Right lobe of liver (tissue), 6 donors: ENCODE results near the gene POLR3F. TPM values are rescaled to one million over a fixed set of nuclear protein-coding genes. Genes with fewer than 3 reads are reported as not detected.
A peak's percentile ranks its signal among the peaks of the same experiment; 100 is the strongest.

ENCODE experiments used
- ATAC-seq, 4 donors: fragments of 200-7000 bp; cut with Tn5 transposase; one replicate each; pipeline ENCODE4 v1.9.1; 2020; ENCODE audit warnings: mild to moderate bottlenecking in 4 of 4, moderate library complexity in 4 of 4
- DNase-seq, 3 donors: peaks; one replicate each; pipeline ENCODE4 v3.0.0-alpha.2; 2020
- H3K27ac ChIP-seq, 3 donors: fragments of 200-600 bp; one replicate each; pipeline ENCODE4 v1.8.0; 2022
- H3K27me3 ChIP-seq, 2 donors: fragments of 200-600 bp; one replicate each; pipeline ENCODE4 v1.8.0; 2022
- H3K36me3 ChIP-seq, 4 donors: fragments of 200-600 bp; sonication (generic) in 1 of 4; one replicate each; pipeline versions ENCODE4 v1.5.1 to v1.8.0; 2017 to 2022; ENCODE audit warnings: control low read depth in 1 of 4
- H3K4me1 ChIP-seq, 4 donors: fragments of 200-600 bp; sonication (generic) in 1 of 4; one replicate each; pipeline versions ENCODE4 v1.5.1 to v1.8.0; 2017 to 2022; ENCODE audit warnings: control low read depth in 1 of 4
- H3K4me3 ChIP-seq, 3 donors: fragments of 200-600 bp; one replicate each; pipeline ENCODE4 v1.8.0; 2022
- H3K9me3 ChIP-seq, 4 donors: fragments of 200-600 bp; sonication (generic) in 1 of 4; one replicate each; pipeline versions ENCODE4 v1.5.1 to v1.8.0; 2017 to 2022; ENCODE audit warnings: control low read depth in 1 of 4
- CTCF ChIP-seq, 4 donors: fragments of 200-600 bp in 3 of 4; fragments of 450-650 bp in 1 of 4; IDR thresholded peaks; one replicate each; pipeline versions ENCODE4 v1.5.1 to v1.8.0; 2016 to 2022; ENCODE audit warnings: antibody characterized with exemption in 4 of 4, mild to moderate bottlenecking in 2 of 4
- POLR2A ChIP-seq: fragments of 450-650 bp; IDR thresholded peaks from one replicate; pipeline ENCODE4 v1.6.1; 2017; ENCODE audit warnings: antibody characterized with exemption, mild to moderate bottlenecking
- WGBS: methylation state at CpG from one replicate; pipeline ENCODE4 v1.1.6; 2018; ENCODE audit warnings: low coverage, low lambda C conversion rate; ENCODE audit not compliant: insufficient coverage; ENCODE audit errors: missing lambda C conversion rate; 5-methylcytosine and 5-hydroxymethylcytosine counted together
- intact Hi-C, 2 donors: fragments of 100-400 bp; cut with DNase I; formaldehyde crosslinking; loops; one replicate each; pipeline versions ENCODE4 v1.11.2 to v1.14.1; 2022
- total RNA-seq, 6 experiments: library from RNA; depleted of rRNA in 2 of 6; stranded (reverse); fragments of >200 nt in 2 of 6; fragmentation: NEBNext Ultra II Directional in 3 of 6; extraction: Animal tissue kit (Norgen Biotek cat#: 25700) in 3 of 6; gene quantifications; one replicate each; pipeline versions ENCODE4 v1.1.0 to v1.2.4, GENCODE V29; 2016 to 2023
- donor health status: DM: no; HTN: yes; CAD: no.
- donor health status: DM: no; HTN: no; CAD: no.
- donor health status: DM: no; HTN: no; CAD: no.
- donor health status: DM: no; HTN: yes; CAD: no.
- donor health status: DM: no; HTN: yes; CAD: no.

The POLR3F gene
- total RNA-seq, 6 experiments from 2014 or later, result 1.6 to 4.1 (median 2.9) TPM

GRCh38 chr20:18507218-18508191 lies 40.3 kb downstream of the POLR3F start, which contains the start of gene SEC23B:
SEC23B (plus strand) TSS chr20:18507940; CDS start chr20:18510836, 2,896 bp downstream.
- Histone ChIP-seq H3K27ac (peak within 1 kb of the TSS; percentile 92 to 96 (median 95)), H3K4me3 (peak within 1 kb of the TSS; percentile 71 to 87 (median 76)), H3K9me3 (no peaks in the 10 kb centered on the region), H3K4me1 (peaks cover 0 to 20% (median 4%) of the 10 kb centered on the region in 4 donors), H3K36me3 (peaks cover 0 to 19% (median 3%) of the 10 kb centered on the region in 4 donors), H3K27me3 (no peaks in the 10 kb centered on the region)
- ATAC-seq, result peak; percentile 96 to 98 (median 97)
- intact Hi-C loops, result no loop called here
- 0% methylated on average over 24 of the region's 69 CpGs for WGBS
- peak; percentile 96 to 97 (median 97) for DNase-seq
- TF ChIP-seq POLR2A (peak; percentile 81), CTCF (IDR thresholded peaks at IDR 0.05) (no peak)

- TF ChIP-seq CTCF (IDR thresholded peaks at IDR 0.05) (no peak), POLR2A (no peak)
- peaks cover 0 to 20% (median 4%) of the 10 kb centered on the region in 4 donors for H3K4me1 ChIP-seq
Observed at GRCh38 chr20:18511571-18511970, 44.4 kb downstream of the POLR3F start.

GRCh38 chr20:18513208-18513607 lies 46.0 kb downstream of the POLR3F start:
- DNase-seq, result no peak

More at GRCh38 chr20:18511571-18511970, 44.4 kb downstream of the POLR3F start:
- no peaks in the 10 kb centered on the region for H3K27me3 ChIP-seq
- DNase-seq (no peak), ATAC-seq (no peak)
- no peaks in the 10 kb centered on the region for H3K9me3 ChIP-seq
- no peak overlapping the region for H3K27ac ChIP-seq
- intact Hi-C loops, result no loop called here
- 71% methylated on average over 1 of the region's 1 CpG for WGBS
- H3K36me3 ChIP-seq, result peaks cover 0 to 52% (median 8%) of the 10 kb centered on the region in 4 donors
- no peak overlapping the region for H3K4me3 ChIP-seq

GRCh38 chr20:18514127-18514526 lies 46.9 kb downstream of the POLR3F start:
- Histone ChIP-seq H3K9me3 (no peaks in the 10 kb centered on the region), H3K27me3 (no peaks in the 10 kb centered on the region), H3K27ac (no peak overlapping the region), H3K4me3 (no peak overlapping the region), H3K4me1 (peaks cover 0 to 10% (median 2%) of the 10 kb centered on the region in 4 donors), H3K36me3 (peaks cover 0 to 57% (median 8%) of the 10 kb centered on the region in 4 donors)
- WGBS, result 90% methylated on average over 2 of the region's 5 CpGs
- TF ChIP-seq CTCF (IDR thresholded peaks at IDR 0.05), result no peak
- no peak for TF ChIP-seq POLR2A
- ATAC-seq, result no peak
- intact Hi-C loops, result no loop called here
- DNase-seq, result no peak

More at GRCh38 chr20:18513208-18513607, 46.0 kb downstream of the POLR3F start:
- WGBS, result 71% methylated on average over 7 of the region's 7 CpGs
- intact Hi-C loops, result no loop called here
- H3K4me3 ChIP-seq, result no peak overlapping the region
- peaks cover 0 to 57% (median 8%) of the 10 kb centered on the region in 4 donors for H3K36me3 ChIP-seq
- peaks cover 0 to 19% (median 4%) of the 10 kb centered on the region in 4 donors for H3K4me1 ChIP-seq
- no peak for TF ChIP-seq POLR2A
- no peak for TF ChIP-seq CTCF (IDR thresholded peaks at IDR 0.05)
- no peaks in the 10 kb centered on the region for H3K27me3 ChIP-seq
- no peaks in the 10 kb centered on the region for H3K9me3 ChIP-seq
- ATAC-seq, result no peak
- H3K27ac ChIP-seq, result no peak overlapping the region
